Stimulated activated CD4-positive, alpha-beta T cell treated with anti-CD3 and anti-CD28 coated beads, Interleukin-15, amount 100 ng/mL, for 24 hours (primary cell): Measurements from ENCODE around the gene FOXP1.

Experiments used
- DNase-seq: peaks from one replicate; pipeline ENCODE4 v3.0.0-alpha.2; 2020

FOXP1 gene

DNA sequence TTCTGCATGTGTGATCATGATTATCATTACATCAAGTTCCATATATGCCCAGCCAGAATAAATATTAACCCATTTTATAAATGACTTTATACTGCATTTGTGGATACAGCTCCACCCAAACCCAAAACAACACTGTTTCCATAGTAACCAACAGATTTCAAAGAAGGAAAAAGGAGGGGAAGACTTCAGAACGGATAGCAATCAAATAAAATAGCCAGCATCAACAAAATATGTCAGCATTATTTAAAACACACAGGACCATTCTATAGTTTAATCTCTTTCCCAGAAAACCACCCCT is 114.4 kb downstream of the FOXP1 start:
- no peak for DNase-seq

DNA sequence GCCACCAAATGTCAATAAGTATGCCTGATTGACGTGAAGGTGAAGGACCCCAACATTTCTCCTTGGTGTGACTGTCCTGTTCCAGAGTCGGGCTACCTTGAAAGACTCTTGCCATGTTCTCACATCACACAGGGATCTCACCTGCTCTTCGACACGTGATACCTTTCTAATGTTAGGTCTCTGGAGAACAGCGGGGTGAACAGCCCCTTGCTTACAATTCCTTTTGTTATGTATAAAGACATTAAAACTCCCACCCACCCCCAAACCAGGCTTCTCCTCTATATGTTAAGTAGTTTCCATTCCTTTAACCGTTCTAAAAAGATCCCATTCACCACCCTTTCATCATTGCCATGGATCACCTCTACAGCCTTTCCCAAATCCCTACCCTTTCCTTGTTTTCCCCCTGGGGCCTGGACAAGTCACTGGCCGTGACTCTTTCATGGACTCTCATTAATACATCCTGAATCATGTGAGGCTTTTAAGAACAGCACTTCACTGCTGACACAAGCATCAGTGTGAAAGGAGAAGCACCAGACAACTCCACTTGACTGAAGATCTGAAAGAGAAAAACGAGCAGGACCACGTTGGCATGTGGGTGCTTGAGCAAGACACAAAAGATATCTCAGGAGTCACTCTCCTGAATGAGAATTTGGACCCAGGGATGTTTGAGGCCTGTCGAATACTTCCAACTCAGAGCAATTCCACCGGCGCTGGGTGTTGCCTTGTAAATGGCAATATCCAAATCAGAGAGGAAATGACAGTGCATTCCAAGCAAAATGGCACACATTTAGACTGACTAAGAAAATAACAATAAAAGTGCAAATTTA is 115.0 kb downstream of the FOXP1 start:
- DNase-seq, result no peak

- DNase-seq, result no peak
These were observed 117.0 kb downstream of the FOXP1 start for GRCh38 chr3:71466483-71466882.

DNA sequence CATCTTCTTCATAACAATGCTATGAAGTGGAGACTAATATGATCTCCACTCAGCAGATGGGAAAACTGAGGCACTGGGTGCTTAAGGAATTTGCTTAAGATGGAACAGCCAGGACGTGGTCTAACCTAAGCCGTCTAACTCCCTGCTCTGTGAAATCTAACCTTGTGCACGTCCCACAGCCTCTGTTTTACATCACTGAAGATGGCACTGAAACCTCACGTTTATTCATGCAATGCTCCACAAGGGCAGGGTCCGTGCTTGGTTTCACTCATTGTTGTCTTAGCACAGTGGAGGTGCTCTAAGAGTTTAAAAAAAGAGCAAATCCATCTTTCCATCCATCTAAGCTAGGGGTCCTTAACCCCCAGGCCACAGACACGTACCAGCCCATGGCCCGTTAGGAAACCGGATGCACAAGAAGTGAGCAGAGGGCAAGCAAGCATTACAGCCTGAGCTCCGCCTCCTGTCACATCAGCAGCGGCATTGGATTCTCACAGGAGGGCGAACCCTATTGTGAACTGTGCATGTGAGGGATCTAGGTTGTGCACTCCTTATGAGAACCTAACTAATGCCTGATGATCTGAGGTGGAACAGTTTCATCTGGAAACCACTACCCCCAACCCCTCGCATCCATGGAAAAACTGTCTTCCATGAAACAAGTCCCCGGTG is 118.0 kb downstream of the FOXP1 start:
- no peak for DNase-seq

DNA sequence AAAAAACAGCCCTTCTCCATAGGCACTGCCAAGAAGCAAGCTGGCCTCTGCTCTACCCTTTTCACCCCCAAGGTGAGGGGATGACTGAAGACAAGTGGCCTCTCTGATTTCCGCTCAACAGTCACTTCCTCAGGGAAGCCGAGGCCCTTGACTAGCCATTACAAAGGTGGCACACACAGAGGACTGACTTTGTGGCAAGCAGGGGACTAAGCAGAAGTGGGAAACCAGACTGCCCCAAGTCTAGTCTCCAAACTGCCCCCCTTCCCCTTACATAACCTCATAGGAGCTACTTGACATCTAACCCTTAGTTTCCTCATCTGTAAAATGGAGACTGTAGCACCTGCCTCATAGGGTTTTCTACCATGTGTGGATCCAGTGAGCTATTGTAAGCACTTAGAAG is 118.9 kb downstream of the FOXP1 start:
- no peak for DNase-seq

DNA sequence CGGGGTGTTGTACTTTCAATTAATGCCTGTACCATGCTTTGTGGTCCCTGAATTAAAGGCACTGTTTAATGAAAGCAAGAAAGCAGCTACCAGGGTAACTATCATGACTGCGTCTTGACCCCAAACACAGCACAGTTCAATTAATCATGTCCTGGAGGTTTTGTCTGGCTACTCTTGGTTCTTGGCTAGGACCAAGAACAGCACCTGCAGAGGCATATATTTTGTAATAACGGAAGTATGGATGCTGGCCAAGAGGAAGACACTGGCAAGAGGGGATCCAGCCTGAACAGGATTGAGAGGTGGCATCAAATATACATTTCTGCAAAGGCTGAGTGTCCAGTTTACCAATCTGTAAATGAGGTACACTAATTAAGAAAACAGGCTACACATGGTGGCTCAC is 119.9 kb downstream of the FOXP1 start:
- no peak for DNase-seq

GRCh38 chr3:71462586-71462985 is 120.9 kb downstream of the FOXP1 start:
- DNase-seq, result no peak

DNA sequence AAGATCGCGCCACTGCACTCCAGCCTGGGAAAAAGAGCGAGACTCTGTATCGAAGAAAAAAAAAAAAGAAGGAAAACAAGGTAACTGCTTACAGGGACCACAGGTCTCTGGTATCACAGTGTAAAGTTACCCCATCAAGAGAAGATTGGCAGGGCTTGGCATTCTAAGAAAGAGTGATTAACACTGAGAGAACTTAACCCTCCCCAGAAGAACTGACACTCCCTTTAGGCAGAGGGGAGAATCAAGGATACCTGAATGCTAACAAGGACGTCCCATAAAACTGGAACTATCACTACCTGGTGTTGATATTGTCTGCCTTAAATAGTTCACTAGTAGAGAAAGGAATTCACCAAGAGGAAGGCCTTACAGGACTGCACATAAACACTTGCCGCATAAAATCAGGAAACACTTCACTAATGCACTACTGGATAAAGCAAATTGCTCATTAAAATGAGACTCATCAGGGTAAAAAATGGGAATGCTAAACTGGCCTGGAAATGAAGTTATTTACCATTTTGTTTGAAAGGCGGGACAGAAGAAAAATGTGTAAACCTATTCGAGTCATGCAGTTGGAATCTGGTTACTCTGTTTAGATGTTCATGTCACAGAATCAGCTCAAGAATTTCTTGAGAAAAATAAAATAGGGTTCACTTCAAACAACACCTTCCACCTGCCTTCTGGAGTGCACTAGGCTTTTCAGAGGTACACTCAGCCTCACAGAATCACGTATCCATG is 121.6 kb downstream of the FOXP1 start:
- no peak for DNase-seq

- DNase-seq, result no peak
These were observed 122.4 kb downstream of the FOXP1 start for GRCh38 chr3:71461114-71461513.

DNA sequence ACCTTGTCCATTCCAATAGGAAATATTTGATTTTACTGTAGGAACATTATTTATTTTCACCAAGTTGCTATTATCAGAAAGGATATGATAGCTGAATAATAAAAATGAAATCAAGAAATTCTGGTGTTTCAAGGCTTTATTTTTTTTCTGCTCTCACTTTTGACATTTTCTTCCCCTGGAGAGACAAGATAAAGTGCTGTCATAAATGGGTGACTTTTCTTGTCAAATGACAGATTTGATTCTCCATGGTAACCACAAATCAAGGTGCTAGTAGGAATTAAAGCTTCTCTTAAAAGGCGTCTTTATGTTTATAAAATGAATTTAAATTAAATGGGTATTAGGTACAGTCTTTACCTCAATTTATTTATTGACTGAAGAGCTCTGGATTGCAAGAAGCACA is 124.6 kb downstream of the FOXP1 start:
- no peak for DNase-seq

- DNase-seq, result no peak
These were observed 126.7 kb downstream of the FOXP1 start for GRCh38 chr3:71456826-71457225.

DNA sequence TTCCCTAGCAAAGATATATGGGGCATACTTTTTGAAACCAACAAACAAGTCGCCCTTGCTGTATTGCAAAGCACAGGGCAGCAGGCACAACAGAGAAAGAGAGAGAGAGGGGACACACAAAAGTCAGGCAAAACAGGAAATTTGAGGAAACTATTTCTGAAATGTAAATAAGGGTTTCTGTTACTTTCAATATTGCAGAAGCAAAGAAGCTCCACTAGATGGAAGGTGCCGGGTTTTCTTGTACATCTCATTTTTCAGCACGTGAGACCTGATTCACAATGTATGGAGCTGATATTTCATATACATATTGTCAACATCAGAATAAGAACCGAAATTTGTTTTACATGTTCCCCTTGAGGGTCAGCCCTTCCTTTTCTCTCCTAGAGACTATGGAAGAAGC is 127.4 kb downstream of the FOXP1 start:
- DNase-seq, result no peak

GRCh38 chr3:71454512-71455403 is 128.8 kb downstream of the FOXP1 start:
- DNase-seq, result peak; percentile 50

DNA sequence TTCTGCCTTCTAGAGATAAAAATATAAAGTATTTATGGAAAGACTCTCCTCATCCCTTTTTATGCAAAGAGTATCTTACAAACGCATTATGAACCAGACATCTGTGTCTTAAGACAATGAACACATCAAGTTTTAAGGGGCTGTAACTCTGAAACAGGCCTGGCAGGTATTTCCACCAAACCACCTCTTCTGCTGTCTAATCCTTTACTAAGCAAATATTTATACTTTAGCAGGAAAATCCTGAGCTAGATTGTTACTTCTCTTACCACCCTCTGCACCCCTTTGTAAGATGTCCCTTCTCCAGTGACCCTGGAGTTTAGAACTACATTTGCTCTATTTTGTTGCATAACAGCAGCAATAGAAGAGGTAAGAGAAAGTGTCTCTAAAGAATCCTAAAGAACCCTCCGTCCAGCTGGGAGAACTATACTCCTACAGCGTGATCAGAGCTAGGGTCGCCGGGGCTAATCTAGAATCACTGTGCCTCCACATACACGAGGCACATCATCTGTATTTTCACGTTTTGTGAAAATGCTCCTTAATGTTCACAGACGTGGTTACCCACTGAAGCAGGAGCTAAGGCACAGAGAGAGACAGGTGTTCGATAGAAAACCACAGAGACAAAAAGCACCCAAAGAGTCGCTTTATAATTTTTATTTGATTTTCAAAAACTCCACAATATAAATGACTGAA is 129.6 kb downstream of the FOXP1 start:
- no peak for DNase-seq

DNA sequence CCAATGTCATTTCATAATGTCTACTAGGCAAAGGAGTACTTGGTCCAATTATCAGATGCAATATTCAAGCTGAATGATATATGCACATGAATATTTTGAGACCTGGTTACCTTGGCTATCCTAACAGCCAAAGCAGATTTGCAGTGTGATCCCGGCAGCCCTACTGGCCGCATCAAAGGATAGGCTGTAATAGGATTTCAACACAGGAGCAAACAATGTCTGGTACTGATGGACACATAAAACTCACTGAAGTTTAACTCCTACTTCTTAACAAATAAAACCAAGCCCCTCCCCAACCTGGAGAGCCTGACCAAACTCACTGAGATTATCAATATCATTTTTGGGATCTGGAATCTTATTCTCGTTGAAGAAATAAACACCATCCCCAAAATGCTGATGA is 130.2 kb downstream of the FOXP1 start:
- DNase-seq, result no peak

DNA sequence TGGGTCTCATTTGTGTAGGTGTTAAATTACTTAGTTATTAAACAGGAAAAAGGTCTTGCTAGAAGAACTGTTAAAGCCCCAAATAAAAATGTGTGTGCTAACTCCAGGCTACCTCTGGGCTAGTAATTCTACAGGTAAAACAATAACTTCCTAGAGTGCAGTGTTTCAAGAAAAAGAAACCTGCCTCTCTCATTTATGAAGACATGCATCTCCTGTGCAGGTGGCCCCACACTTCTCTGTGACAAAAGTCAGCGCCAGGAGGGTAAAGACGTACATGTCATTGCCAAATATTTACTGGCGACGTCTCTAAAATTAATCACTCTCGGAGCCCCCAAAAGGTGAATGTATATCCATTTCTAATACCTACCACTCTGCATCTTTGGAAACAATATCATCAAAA is 131.7 kb downstream of the FOXP1 start:
- DNase-seq, result no peak

- no peak for DNase-seq
These were observed 132.5 kb downstream of the FOXP1 start for GRCh38 chr3:71451060-71451459.

DNA sequence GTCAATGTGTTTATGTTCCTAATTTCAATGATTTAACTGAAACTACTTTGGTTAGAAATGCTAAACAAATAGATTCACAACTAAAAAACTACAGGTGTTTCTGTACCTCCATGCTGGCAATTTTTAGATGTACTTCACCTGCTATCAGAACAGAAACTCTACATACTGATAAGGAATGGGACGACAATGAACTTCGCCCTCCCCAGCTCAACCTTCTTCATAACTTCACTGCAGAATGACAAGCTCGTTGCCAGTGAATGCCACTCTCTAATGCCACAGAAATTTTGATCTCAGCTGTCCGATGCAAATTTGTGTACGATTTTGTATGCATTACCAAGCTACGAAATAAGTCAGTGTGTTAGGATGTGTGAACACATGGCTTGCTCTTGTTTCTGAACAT is 133.4 kb downstream of the FOXP1 start:
- no peak for DNase-seq

- DNase-seq, result no peak
These were observed 135.7 kb downstream of the FOXP1 start for GRCh38 chr3:71447803-71448202.

GRCh38 chr3:71447197-71447596 is 136.3 kb downstream of the FOXP1 start:
- DNase-seq, result no peak

- DNase-seq, result no peak
These were observed 136.8 kb downstream of the FOXP1 start for GRCh38 chr3:71446734-71447133.

GRCh38 chr3:71446260-71446659 is 137.3 kb downstream of the FOXP1 start:
- no peak for DNase-seq

DNA sequence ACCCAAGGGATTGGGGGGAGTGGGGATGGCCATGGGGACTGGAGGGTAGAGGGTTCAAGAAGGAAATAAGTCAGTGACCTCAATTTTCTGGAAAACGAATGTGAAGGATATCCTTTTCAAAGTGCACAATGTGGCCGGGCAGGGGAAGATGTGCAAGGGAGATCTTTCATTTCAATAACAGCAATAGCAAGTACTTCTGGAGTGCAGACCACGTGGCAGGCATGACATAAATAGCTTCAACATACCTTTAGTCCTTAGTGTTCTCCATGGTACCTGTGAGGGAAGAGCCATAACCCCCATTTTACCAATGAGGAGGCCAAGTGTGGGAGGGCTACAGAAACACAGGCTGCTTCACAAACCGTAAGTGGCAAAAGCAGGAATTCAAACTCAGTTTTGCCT is 138.7 kb downstream of the FOXP1 start:
- no peak for DNase-seq
